HG02943 (cell line): ENCODE results near the gene CLCN6.
"Not testable (repeated sequence)": the region's sequence is repeated elsewhere in the genome, so short reads cannot be mapped to it uniquely, and the experiment has no call there.

Experiments used
- ATAC-seq: cut with Tn5 transposase; IDR thresholded peaks from one replicate; pipeline ENCODE4 v1.9.1; 2021; ENCODE audit warnings: mild to moderate bottlenecking, low read depth, moderate library complexity; ENCODE audit not compliant: unreplicated experiment

Gene CLCN6

DNA sequence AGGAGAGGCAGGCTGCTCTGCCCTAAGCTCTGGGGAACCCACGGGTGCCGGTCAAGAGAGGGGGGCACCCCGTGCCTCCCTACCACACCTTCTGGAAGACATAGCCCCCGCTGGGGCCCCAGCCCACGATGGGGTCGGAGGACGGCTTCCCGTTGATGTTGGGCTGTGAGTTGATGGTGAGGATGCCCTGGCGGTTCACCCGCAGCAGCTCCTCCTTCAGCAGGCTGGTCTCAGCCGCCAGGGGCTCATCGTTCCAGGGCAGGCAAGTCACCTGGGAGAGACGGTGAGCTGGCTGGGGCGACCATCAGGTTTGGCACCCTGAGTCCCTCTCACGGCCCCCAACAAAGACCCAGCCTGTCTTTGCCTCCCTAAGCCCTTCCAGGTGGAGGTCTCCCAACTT lies 12.2 kb upstream of the CLCN6 start:
- no peak for ATAC-seq

DNA sequence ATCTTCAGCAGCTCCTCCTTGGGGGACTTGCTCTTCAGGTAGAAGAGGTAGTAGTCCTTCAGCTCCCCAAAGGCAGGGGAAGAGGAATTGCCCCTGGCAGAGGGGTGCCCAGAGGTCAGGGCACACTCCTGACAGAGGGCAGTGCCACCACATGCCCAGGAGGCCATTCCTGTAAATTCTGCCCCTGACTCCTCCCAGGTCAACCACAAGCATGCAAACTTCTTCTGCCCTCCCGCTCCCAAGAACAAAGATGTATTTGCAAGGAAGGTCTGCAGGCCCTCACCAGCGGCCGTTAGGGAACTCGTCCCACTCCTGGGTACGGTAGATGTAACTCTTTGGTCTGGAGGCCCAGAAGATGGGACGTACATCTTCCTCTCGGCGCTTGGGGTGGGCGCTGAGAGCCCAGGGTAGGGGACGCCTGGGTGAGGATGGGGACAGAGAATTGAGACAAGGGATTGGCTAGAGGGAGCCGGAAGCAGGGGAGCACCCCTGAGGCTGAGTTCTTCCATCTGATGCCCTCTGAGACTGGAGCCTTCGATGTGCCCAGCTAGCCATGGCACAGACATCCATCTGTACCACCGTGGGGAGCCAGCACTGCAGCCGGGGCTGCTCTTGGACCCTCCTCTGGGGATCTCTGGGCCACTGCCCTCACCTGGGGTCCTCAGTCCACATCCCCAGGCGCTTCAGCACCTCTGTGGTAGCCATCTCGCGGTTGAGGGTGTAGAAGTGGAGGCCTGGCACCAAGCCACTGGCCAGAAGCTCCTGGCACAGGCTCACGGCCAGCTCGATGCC lies 11.3 kb upstream of the CLCN6 start:
- ATAC-seq = no peak

DNA sequence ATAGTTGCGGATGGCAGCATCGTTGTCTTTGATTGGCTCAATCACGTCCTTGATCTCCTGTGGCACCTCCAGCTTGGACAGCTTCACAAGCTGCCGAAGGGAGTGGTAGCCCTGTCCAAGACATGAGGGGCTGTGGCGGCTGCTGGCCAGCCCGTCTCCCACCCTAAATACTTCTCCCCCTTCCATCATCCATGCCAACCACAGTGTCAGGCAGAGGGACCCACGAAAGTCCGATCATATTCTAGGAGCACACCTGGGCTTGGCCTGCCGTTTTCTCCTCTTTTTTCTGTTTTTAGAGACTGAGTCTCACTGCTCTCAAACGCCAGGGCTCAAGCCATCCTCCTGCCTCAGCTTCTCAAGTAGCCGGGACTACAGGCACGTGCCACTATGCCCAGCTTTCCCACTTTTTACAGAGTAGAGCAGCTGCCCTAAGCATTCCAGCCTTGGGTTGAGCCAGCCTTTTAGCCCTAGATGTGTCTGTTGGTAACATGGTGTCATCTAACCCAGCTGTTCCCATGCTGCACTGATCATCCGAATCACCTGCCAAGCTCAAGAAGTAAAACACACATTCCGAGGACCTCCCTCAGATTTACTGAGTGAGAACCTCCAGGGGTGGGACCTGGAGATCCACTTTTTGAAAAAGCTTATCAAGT lies 10.6 kb upstream of the CLCN6 start:
- ATAC-seq = no peak

DNA sequence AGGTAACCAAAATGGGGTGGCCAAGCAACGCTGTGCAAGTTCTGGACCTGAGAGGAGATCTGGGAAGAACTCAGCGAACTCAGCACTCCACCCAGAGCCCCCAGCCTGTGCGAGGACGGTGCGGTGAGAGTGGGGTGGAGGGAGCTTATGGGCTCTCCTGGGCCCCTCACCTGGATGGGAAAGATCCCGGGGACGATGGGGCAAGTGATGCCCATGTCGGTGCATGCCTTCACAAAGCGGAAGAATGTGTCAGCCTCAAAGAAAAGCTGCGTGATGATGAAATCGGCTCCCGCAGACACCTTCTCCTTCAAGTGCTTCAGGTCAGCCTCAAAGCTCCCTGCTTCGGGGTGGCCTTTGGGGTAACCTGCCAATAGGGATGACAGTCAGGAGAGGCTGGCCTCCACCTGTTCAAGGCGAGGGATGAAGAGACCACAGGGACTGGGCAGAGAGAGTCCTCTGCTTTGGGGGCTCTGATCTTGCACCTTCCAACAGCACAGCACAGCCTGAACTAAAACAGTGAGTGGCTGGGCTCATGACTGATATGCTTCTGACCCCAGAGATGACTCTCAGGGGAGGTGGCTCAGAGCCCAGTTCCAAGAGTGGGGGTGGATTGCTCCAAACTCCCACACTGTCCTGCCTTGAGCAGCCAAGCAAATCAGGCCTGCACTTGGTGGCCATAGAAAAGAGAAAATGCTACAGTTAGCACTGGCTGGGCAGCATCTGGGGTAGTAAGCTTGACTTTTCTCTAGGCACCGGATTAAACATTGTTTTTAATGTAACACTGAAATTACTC lies 9.8 kb upstream of the CLCN6 start:
- ATAC-seq = no peak

DNA sequence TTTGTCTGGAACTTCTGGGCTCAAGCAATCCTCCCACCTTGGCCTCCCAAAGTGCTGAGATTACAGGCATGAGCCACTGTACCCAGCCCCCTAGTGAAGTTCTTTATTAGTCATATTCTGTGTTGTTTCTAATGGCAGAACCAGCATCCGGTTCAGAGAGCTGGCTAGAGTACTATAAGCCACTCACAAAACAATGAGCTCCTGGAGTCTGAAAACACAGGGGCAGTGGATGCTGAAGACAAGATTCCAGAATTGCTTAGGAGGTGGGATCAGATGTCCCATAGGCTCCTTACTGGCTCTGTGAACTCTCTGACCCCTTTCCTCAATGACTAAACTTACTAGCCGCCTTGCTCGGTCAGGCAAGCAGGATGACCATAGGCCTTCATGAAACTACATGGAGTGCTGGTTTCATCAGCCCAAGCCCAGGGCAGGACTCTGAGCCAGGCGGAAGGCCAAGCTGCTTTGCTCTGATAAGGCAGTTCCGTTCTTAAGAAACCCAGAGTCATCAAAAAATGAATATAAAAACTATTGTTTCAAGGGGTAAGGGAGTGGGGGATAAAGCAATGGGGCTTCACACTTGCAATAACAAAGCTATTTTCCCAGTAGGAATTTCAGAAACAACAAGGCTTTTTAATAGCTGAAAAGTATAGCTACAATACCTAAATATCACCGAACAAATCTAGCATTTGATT lies 8.3 kb upstream of the CLCN6 start:
- no peak for ATAC-seq

DNA sequence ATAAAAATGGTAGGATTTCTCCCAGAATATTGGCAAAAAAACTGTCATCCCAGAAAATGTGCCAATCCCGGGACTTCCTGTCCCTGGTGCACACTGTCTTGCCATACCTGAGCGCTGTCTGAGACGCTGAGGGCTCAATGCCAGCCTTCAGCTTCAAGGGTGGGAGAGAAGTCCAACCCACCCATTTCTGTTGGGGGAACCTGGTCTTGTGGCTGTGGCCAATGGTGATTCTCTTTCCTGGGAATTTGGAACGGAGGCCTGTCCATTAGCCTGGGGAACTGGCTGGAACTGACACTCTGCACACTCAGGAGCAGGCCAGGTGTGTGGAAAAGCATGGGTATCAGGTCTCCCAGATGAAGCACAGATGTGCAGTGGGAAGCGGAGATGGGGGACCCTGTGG lies 6.9 kb upstream of the CLCN6 start:
- no peak for ATAC-seq

DNA sequence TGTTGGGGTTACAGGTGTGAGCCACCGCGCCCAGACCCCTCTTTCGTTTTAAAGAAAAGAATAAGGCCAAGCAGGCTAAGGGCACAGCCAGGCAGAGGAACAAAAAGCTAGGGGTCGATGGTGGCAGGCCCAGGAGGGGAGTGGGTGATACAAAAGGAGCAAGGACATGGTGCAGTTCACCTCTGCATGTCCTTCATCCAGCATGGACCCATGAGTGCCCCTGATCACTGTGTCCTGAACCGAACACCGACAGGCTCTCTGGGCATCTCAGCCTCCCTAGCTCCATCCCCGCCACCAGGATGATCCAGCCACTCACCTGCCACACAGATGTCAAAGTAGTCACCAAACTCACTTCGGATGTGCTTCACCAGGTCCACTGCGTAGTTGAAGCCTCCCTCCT lies 6.1 kb upstream of the CLCN6 start:
- no peak for ATAC-seq

DNA sequence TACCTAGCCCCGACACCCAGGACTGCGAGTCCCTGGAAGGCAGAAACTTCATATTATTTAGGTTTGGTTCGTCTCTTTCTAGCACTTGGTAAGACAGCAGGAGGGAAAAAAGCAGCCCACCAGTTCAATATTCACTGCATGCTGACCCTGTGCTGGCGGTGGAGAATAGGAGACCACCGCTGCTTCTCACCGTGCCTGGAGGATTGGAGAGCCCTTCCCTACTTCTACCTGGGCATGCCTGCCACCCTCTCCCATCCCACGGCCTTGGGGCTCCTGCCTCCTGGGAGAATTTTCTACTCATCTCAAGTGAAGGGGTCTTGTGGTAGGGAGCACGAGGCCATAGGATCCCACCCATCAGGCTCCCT lies 5.6 kb upstream of the CLCN6 start:
- no peak for ATAC-seq

DNA sequence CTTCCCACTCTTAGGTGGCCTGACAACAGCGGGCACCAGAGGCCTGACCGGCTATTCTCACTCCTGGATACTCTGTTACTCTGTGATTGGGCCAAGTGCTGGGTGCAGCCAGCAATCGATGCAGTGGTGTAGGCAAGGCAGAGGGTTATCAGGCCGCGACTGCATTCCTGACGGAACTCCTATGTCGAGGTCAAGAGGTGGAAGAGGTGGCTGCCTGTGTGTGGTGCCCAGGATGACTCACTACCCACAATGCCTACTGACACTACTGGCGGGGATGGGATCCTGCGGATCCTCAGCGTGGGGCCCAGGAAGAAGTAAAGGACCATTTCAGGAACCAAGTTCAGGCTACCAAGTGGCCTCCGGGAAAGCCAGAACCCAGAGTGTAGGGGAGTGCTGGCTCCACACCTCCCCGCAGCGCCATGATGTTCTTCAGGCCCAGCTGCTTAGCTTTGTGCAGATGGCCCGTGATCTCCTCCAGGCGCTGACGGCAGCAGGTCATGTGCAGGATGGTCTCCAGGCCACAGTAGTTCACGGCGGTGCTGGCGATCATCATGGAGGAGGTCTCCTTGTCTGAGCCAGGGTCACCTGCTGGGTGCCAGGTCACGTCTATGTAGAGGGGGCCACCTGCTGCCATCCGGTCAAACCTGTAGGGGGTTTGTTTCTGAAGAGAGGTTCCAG lies 5.1 kb upstream of the CLCN6 start:
- no peak for ATAC-seq

DNA sequence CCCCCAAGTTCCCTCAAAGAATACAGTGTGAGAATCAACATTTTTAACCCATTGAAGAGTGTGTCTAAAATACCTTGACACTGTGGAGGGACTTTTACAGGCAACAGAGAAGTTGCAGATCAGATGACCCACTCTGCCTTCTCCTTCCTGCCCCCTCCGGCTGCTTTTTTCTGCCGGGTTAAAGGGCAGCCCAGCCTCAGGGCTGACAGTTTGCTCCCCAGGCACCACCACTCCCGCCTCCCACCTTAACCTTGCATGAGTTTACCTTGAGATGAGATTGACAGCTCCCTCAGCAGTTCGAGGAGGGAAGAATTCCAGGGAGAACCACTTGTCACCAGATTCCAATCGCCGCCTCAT lies 3.4 kb upstream of the CLCN6 start:
- ATAC-seq = no peak

DNA sequence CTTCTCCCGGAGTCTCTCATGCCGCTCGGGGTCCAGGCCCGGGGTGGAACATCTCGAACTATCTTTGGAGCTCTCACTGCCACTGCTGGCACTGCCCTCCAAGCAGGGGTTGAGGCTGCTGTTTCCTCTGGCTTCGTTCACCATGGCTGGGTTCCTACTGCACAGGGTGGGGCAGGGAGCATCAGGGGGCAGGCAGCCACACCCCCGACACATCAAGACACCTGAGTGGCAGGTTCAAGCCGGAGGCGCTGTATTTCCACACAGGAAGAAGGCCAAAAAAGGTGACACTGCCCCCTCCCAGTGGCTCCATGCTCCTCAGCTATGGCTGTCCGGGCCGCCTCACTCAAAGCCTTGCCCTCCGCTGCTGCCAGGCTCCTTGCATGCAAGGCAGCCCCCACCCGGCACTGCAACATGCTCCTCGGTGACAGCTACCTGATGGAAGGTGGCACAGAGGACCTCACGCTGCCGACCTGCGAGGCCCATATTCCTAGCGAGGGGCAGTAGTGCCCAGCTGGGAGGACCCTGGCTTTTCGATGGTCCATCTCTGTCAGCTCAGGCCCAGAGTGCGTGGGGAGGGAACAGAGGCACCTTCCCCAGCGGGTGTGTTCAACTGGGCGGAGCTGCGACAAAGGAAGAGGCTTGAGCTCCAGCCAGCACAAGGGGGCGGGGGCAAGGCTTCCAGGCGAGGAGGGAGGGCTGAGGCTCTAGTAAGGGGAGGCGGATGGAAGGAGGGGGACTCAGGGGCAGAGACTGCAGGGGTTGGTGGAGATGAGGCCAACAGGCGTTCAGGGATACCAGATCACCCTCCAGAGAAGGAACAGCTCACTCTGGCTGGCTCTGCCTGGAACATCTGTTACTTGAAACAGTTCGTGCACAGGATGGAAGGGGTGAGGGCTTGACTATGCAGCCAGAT lies 2.8 kb upstream of the CLCN6 start:
- no peak for ATAC-seq

DNA sequence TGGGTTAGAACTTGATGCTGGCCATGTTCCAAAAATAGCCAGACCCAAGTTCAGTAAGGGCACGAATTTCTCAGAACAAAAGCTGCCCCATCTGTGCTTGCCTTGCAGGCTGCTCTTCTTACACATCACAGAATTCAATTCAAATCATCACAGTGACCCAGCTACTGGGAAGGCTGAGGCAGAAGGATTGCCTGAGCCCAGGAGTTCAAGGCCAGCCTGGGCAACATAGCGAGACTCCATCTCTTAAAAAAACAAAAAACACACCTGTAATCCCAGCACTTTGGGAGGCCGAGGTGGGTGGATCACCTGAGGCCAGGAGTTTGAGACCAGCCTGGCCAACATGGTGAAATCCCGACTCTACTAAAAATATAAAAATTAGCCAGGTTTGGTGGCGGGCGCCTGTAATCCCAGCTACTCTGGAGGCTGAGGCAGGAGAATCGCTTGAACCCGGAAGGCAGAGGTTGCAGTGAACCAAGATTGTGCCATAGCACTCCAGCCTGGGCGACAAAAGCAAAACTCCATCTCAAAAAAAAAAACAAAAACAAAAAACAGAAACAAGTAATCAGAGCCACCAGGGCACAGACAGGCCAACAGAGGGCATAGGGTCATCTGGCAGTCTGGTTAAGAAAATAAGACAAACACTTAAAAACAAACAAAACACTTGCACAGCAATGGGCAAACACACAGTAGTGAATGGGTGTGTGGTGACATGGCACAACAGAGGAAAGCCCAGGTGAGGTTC lies 1.9 kb upstream of the CLCN6 start:
- ATAC-seq = not testable (repeated sequence)

DNA sequence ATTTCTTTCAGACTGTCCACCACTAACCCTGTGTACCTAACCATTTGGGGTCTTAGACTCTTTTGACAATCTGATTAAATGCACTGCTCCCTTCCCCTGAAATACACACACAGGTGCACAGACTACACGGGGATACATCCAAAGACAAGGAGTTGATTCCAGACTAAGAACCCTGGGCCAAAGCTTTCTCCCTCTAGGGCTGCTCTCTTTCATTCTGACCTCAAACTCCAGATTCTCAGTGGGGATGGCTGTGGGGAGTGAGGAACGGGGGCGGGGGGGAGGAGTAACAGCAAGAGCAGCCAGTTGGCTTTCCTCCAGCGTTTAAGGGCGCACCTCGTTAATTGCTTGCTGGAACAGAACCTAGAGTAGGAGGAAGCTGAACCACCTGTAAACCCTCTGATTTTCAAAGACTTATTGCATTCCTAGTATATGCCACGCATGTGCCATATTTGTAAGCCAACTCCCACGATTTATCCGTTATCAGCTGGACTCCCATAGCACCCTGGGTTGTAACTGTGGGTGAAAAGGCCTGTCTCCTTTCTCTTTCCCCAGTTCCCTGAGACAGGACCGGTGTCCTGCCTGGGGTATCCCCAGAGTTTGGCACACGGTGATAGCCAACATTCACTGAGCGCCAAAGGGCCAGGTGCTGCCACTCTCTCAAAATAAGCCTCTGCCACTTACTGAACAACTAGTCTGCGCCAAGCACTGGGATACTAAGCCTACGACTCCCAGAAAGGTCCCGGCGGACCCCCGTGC lies 1.1 kb upstream of the CLCN6 start:
- ATAC-seq = no peak

DNA sequence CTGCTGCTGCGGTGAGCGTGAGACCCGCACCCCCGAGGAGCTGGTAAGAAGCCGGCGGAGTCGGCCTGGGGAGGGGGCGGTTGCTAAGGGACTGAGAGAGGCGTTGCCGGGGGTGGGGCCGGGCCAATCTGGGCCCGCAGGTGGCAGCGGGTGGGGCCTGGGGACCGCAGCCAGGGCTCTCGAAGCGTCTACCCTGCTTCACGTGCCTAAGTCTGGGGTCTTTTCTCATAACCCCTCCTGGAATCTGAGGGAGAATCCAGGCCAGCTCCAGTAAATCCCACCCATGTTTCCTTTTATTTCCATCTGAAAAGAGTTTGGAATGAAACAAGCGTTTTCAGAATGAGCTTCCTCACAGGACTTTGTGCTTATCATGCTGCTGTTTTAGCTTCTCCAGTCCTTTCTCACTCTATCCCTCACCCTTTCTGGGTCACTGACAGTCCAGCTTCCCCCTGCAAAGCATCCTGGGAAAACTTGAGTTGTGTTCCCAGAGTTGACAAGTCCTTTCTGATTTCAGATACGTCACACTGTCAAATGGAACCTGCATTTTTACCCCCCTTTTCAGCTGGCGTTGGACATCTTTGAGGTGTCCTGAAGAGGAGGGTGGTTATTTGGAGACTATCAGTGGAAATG lies 431 bp downstream of the CLCN6 start:
- ATAC-seq = peak; percentile 45

DNA sequence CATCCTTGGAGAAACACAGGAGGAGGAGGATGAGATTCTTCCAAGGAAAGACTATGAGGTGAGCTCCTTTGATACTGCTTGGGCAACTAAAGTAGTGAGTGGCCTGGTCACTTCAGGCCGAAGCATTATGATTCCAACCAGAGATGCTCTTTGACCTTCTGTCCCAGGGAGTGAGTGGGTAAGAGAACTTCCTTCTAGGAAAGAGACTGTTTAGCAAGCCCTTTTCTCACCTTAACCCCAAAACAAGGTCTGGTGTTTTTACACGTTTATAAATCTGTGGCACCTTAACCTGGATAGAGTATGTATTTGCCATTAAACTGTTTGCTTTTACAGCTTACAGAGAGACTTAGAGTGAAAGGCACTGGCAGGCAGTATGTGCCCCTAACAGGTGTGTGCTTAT lies 1.1 kb downstream of the CLCN6 start:
- ATAC-seq = no peak

DNA sequence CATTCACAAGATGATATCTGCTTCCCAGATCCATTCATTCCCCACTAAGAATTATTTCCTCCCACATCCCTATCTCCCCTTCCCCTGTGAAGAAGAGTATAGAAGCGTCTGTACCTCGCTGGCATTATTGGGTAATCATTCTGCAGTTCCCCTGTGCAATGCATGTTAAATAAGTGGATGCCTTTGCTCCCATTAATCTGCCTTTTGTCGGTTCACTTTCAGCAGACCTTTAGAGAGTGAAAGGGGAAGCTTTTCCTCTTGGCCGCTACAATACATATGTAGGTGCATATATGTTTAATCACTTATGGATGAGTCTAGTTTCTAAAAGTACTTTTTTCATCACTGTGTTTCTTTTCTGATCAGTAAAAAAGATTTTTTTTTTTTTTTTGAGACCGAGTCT lies 7.0 kb downstream of the CLCN6 start:
- no peak for ATAC-seq

DNA sequence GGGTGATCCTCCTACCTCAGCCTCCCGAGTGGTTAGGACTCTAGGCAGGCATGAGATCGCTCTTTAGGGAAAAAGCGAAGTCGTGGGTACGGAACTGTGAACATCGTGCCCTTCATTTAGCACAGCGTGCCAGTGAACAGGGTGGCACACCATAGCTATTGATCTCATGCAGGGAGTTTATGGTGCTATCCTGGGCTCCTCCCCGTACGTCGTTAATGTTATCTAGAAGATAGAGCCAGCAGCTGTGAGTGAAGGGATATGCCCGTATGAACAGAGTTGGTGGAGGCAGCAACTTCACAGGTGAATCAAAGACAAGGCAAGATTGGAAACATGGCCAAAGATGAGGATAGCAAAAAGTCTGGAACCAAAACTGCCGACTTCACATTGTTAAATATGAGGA lies 11.2 kb downstream of the CLCN6 start:
- no peak for ATAC-seq

DNA sequence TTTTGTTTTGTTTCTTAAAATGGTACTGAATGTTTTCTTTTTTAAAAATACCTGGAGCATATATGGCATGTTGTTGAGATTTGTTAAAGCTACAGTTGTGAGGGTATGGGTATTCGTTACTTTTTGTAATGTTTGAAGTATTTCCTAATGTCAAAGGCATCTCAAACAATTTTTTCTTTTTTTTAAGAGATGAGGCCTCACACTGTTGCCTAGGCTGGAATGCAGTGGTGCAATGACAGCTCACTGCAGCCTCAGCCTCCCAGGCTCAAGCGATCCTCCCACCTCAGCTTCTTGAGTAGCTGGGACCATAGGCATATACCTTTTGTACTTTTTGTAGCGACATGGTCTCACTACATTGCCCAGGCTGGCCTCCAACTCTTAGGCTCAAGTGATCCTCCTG lies 16.1 kb downstream of the CLCN6 start:
- no peak for ATAC-seq
